Measurements from ENCODE around the gene OR5H14. TPM values are rescaled to one million over a fixed set of nuclear protein-coding genes. Genes with fewer than 3 reads are reported as not detected.
"Not testable (repeated sequence)": the region's sequence is repeated elsewhere in the genome, so short reads cannot be mapped to it uniquely, and the experiment has no call there.

OR5H14 gene
- polyA plus RNA-seq, 5 donors: 0.03 TPM; not detected in 4

DNA sequence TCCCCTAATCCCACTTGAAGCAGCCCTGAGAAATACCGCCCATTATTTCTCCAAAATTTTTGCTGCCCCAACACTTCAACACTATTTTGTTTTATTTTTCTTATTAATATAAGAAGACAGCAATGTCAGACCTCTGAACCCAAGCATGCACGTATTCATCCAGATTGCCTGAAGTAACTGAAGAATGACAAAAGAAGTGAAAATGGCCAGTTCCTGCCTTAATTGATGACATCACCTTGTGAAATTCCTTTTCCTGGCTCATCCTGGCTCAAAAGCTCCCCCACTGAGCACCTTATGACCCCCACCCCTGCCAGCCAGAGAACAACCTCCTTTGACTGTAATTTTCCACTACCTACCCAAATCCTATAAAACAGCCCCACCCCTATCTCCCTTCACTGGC is 49.0 kb downstream of the OR5H14 start:
- not testable (repeated sequence) for DNase-seq

DNA sequence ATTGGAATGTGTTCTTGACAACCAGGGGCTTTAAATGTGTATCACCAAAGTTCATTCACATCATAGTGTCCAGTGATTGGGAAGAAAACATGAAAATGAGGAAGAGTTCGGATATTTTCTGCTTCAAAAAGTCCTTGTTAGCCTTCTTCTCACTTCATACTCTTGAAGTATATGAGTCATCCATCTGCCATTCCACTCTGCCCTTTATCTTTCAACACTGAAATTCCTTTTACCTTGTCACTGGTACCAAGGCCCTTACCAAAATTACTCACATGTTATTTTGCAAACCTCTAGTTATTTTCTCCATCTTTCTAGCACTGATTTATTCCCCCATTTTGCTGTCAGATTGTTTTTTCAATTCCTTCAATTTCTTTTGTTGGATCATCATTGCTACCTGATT is 51.7 kb downstream of the OR5H14 start:
- DNase-seq: no peak

Other genes with a start within 250 kb of the OR5H14 start
- 10 to 100 TPM; 35.0 to 45.0 (median 40.7) TPM for gene RIOX2, start 175.0 kb upstream of the OR5H14 start, polyA plus RNA-seq (ENCODE audit: insufficient read depth in 1 of 5, insufficient read length in 5 of 5, low replicate concordance in 1 of 5)
- gene GABRR3, start 112.2 kb upstream of the OR5H14 start, polyA plus RNA-seq (ENCODE audit: insufficient read depth in 1 of 5, insufficient read length in 5 of 5, low replicate concordance in 1 of 5): under 1 TPM in 1 of 5 donors, not detected in 4; 0.04 TPM
- not detected for gene OR5AC2, start 60.3 kb upstream of the OR5H14 start, polyA plus RNA-seq (ENCODE audit: insufficient read depth in 1 of 5, insufficient read length in 5 of 5, low replicate concordance in 1 of 5)
- under 1 TPM in 1 of 5 donors, not detected in 4; 0.03 TPM for gene OR5H1, start 16.8 kb upstream of the OR5H14 start, polyA plus RNA-seq (ENCODE audit: insufficient read depth in 1 of 5, insufficient read length in 5 of 5, low replicate concordance in 1 of 5)
- gene OR5H15, start 19.2 kb downstream of the OR5H14 start, polyA plus RNA-seq (ENCODE audit: insufficient read depth in 1 of 5, insufficient read length in 5 of 5, low replicate concordance in 1 of 5): not detected
- gene OR5H6, start 116.8 kb downstream of the OR5H14 start, polyA plus RNA-seq (ENCODE audit: insufficient read depth in 1 of 5, insufficient read length in 5 of 5, low replicate concordance in 1 of 5): not detected
- gene OR5H2, start 135.0 kb downstream of the OR5H14 start, polyA plus RNA-seq (ENCODE audit: insufficient read depth in 1 of 5, insufficient read length in 5 of 5, low replicate concordance in 1 of 5): not detected
- not detected for gene OR5K4, start 206.4 kb downstream of the OR5H14 start, polyA plus RNA-seq (ENCODE audit: insufficient read depth in 1 of 5, insufficient read length in 5 of 5, low replicate concordance in 1 of 5)
- not detected for gene OR5K3, start 243.2 kb downstream of the OR5H14 start, polyA plus RNA-seq (ENCODE audit: insufficient read depth in 1 of 5, insufficient read length in 5 of 5, low replicate concordance in 1 of 5)

Measured in right lung (tissue), 5 donors.